ENCODE results near the gene IMPDH2.
A peak's percentile ranks its signal among the peaks of the same experiment; 100 is the strongest.

The IMPDH2 gene

GRCh38 chr3:49026536-49026935 lies 2.7 kb downstream of the IMPDH2 start:
- TF ChIP-seq, protein P1, sequence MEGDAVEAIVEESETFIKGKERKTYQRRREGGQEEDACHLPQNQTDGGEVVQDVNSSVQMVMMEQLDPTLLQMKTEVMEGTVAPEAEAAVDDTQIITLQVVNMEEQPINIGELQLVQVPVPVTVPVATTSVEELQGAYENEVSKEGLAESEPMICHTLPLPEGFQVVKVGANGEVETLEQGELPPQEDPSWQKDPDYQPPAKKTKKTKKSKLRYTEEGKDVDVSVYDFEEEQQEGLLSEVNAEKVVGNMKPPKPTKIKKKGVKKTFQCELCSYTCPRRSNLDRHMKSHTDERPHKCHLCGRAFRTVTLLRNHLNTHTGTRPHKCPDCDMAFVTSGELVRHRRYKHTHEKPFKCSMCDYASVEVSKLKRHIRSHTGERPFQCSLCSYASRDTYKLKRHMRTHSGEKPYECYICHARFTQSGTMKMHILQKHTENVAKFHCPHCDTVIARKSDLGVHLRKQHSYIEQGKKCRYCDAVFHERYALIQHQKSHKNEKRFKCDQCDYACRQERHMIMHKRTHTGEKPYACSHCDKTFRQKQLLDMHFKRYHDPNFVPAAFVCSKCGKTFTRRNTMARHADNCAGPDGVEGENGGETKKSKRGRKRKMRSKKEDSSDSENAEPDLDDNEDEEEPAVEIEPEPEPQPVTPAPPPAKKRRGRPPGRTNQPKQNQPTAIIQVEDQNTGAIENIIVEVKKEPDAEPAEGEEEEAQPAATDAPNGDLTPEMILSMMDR (conservative IDR thresholded peaks at IDR 0.05; ENCODE audit: low read length) = no peak
- no peak overlapping the region for H3K4me3 ChIP-seq (ENCODE audit: low read length)
- DNase-seq (ENCODE audit: low read depth) = no peak

GRCh38 chr3:49025793-49026520 lies 3.2 kb downstream of the IMPDH2 start:
- TF ChIP-seq, protein P1 (conservative IDR thresholded peaks at IDR 0.05; ENCODE audit: low read length) = no peak
- H3K4me3 ChIP-seq (ENCODE audit: low read length) = no peak overlapping the region
- no peak for DNase-seq (ENCODE audit: low read depth)

DNA sequence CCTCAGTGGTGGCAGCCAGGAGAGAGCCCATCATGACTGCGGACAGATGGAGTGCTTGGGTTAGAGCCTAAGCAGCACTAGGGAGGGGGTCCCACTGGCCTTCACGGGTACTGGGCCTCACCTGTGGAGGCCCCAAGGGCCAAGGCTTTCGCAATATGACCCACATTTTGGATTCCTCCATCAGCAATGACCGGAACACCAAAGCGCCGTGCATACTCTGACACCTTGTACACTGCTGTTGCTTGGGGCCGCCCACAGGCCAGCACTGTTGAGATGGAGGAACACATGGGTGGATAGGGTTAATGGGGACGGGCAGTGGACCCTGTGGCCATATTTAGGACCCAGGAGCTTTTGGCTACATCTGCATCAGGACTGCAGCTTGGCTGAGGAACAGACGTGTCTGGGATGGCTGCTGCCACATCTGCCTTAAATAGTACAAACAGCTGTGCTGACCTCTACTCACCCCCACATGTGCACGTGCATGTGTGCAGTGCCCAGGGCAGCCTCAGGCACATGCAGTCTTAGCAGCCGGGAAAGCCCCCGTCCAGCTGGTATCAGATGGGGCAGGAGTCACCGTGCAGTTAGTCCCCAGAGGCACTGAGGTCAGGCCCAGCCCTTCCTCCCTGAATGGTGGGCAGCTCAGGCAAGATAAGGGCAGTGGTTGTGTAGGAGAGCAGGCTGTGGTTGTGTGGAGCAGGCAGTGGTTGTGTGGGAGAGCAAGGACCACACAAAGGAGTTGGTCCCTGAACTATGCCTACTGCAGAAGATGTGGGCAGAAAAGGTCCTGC lies 4.0 kb downstream of the IMPDH2 start:
- TF ChIP-seq, protein P1 (conservative IDR thresholded peaks at IDR 0.05; ENCODE audit: low read length) = no peak
- H3K4me3 ChIP-seq (ENCODE audit: low read length) = no peak overlapping the region
- DNase-seq (ENCODE audit: low read depth) = no peak

DNA sequence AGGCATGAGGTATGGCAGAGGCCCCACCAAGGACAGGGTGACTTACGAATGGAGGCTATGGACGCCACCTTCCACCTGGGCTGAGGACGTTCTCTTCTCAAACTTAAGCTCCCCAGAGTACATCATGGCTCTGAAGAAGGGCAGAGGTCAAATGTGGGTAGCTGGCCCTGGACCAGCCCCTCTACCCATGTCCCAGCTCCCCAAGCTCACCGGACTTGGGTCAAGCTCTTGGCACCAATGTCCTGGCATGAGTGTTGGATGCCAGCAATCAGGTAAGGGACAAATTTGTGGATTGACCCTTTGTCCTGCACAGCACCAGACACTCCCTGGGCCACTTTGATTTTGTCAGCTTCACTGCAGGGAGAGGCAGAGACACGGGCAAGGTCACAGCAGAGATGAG lies 4.7 kb downstream of the IMPDH2 start:
- TF ChIP-seq, protein P1 (conservative IDR thresholded peaks at IDR 0.05; ENCODE audit: low read length) = no peak
- no peak overlapping the region for H3K4me3 ChIP-seq (ENCODE audit: low read length)
- DNase-seq (ENCODE audit: low read depth) = no peak

DNA sequence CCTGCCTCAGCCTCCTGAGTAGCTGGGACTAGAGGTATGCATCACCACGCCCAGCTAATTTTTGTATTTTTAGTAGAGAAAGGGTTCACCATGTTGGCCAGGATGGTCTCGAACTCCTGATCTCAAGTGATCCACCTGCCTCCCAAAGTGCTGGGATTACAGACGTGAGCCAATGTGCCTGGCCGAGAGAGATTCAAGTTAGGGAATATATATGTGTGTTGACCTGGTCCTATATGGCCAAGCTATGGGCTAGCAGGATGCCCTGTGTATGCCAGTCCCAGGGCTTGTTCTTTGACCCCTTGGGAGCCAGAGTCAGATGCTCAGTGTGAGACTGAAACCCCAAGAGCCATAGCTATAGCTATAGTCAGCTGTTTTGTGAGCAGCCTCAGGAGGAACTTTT lies 5.4 kb downstream of the IMPDH2 start:
- no peak overlapping the region for H3K4me3 ChIP-seq (ENCODE audit: low read length)
- TF ChIP-seq, protein P1 (conservative IDR thresholded peaks at IDR 0.05; ENCODE audit: low read length) = no peak
- DNase-seq (ENCODE audit: low read depth) = no peak

- TF ChIP-seq, protein P1 (conservative IDR thresholded peaks at IDR 0.05; ENCODE audit: low read length) = no peak
- peak overlapping the region; percentile 95 for H3K4me3 ChIP-seq (ENCODE audit: low read length)
- DNase-seq (ENCODE audit: low read depth) = no peak
Measured at GRCh38 chr3:49022688-49023171, 6.5 kb downstream of the IMPDH2 start.

Measured in AG10803 (cell line).